ENCODE results near the gene MARCO. TPM values are rescaled to one million over a fixed set of nuclear protein-coding genes. Genes with fewer than 3 reads are reported as not detected.

MARCO gene
- total and polyA plus RNA-seq, 2 experiments from 2014 or later: not detected

DNA sequence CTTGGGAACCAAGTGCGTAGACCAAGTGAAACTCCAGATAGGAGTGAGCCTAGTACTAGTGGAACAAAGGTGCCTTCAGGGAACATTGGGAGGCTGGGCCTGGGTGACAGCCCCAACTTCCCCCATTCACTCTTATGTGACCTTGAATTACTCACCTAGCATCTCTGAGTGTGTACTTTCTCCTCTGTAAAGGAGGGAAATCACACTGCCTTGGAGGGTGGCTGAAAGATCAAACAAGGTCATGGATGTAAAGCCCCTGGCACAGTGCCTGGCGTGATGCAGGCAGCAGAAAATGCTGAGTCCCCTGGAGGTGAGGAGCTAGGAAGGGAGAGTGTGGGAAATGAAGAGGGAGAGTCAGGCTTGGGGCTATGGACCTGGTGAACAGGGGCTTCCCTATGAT is 45.9 kb downstream of the MARCO start:
- Mint-ChIP-seq H3K9me3 (no peaks in the 10 kb centered on the region), H3K27ac (no peak overlapping the region), H3K4me3 (no peak overlapping the region), H3K27me3 (ENCODE audit: insufficient read depth, low read depth, poor library complexity) (peaks cover 5% of the 10 kb centered on the region), H3K36me3 (ENCODE audit: low read depth) (no peaks in the 10 kb centered on the region), H3K4me1 (no peaks in the 10 kb centered on the region)
- no peak for ATAC-seq
- no peak overlapping the region for H3K4me2 ChIP-seq
- no peaks in the 10 kb centered on the region for H3K4me1 ChIP-seq (ENCODE audit: insufficient read depth)
- no peaks in the 10 kb centered on the region for H4K20me1 ChIP-seq (replicated peaks; ENCODE audit: insufficient read depth)
- H3K9me2 ChIP-seq (ENCODE audit: insufficient read depth): no peaks in the 10 kb centered on the region
- TF ChIP-seq CREB1 (CRISPR knock-in tag; IDR thresholded peaks at IDR 0.05; ENCODE audit: low read depth) (no peak), NANOG (IDR thresholded peaks at IDR 0.05; ENCODE audit: borderline replicate concordance) (no peak), STAT1 (IDR thresholded peaks at IDR 0.05; ENCODE audit: unreplicated experiment) (no peak), POLR2AphosphoS5 (IDR thresholded peaks at IDR 0.05; ENCODE audit: low read depth) (no peak), JUNB (IDR thresholded peaks at IDR 0.05; ENCODE audit: unreplicated experiment) (no peak), EZH2 (IDR thresholded peaks at IDR 0.05; ENCODE audit: low read depth, unreplicated experiment) (no peak), EZH2phosphoT487 (IDR thresholded peaks at IDR 0.05; ENCODE audit: unreplicated experiment) (no peak), ZNF331 (CRISPR knock-in tag; IDR thresholded peaks at IDR 0.05; ENCODE audit: low read depth) (no peak)
- TF ChIP-seq, protein P1, sequence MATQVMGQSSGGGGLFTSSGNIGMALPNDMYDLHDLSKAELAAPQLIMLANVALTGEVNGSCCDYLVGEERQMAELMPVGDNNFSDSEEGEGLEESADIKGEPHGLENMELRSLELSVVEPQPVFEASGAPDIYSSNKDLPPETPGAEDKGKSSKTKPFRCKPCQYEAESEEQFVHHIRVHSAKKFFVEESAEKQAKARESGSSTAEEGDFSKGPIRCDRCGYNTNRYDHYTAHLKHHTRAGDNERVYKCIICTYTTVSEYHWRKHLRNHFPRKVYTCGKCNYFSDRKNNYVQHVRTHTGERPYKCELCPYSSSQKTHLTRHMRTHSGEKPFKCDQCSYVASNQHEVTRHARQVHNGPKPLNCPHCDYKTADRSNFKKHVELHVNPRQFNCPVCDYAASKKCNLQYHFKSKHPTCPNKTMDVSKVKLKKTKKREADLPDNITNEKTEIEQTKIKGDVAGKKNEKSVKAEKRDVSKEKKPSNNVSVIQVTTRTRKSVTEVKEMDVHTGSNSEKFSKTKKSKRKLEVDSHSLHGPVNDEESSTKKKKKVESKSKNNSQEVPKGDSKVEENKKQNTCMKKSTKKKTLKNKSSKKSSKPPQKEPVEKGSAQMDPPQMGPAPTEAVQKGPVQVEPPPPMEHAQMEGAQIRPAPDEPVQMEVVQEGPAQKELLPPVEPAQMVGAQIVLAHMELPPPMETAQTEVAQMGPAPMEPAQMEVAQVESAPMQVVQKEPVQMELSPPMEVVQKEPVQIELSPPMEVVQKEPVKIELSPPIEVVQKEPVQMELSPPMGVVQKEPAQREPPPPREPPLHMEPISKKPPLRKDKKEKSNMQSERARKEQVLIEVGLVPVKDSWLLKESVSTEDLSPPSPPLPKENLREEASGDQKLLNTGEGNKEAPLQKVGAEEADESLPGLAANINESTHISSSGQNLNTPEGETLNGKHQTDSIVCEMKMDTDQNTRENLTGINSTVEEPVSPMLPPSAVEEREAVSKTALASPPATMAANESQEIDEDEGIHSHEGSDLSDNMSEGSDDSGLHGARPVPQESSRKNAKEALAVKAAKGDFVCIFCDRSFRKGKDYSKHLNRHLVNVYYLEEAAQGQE (IDR thresholded peaks at IDR 0.05; ENCODE audit: unreplicated experiment): no peak
- TF ChIP-seq, protein P2, sequence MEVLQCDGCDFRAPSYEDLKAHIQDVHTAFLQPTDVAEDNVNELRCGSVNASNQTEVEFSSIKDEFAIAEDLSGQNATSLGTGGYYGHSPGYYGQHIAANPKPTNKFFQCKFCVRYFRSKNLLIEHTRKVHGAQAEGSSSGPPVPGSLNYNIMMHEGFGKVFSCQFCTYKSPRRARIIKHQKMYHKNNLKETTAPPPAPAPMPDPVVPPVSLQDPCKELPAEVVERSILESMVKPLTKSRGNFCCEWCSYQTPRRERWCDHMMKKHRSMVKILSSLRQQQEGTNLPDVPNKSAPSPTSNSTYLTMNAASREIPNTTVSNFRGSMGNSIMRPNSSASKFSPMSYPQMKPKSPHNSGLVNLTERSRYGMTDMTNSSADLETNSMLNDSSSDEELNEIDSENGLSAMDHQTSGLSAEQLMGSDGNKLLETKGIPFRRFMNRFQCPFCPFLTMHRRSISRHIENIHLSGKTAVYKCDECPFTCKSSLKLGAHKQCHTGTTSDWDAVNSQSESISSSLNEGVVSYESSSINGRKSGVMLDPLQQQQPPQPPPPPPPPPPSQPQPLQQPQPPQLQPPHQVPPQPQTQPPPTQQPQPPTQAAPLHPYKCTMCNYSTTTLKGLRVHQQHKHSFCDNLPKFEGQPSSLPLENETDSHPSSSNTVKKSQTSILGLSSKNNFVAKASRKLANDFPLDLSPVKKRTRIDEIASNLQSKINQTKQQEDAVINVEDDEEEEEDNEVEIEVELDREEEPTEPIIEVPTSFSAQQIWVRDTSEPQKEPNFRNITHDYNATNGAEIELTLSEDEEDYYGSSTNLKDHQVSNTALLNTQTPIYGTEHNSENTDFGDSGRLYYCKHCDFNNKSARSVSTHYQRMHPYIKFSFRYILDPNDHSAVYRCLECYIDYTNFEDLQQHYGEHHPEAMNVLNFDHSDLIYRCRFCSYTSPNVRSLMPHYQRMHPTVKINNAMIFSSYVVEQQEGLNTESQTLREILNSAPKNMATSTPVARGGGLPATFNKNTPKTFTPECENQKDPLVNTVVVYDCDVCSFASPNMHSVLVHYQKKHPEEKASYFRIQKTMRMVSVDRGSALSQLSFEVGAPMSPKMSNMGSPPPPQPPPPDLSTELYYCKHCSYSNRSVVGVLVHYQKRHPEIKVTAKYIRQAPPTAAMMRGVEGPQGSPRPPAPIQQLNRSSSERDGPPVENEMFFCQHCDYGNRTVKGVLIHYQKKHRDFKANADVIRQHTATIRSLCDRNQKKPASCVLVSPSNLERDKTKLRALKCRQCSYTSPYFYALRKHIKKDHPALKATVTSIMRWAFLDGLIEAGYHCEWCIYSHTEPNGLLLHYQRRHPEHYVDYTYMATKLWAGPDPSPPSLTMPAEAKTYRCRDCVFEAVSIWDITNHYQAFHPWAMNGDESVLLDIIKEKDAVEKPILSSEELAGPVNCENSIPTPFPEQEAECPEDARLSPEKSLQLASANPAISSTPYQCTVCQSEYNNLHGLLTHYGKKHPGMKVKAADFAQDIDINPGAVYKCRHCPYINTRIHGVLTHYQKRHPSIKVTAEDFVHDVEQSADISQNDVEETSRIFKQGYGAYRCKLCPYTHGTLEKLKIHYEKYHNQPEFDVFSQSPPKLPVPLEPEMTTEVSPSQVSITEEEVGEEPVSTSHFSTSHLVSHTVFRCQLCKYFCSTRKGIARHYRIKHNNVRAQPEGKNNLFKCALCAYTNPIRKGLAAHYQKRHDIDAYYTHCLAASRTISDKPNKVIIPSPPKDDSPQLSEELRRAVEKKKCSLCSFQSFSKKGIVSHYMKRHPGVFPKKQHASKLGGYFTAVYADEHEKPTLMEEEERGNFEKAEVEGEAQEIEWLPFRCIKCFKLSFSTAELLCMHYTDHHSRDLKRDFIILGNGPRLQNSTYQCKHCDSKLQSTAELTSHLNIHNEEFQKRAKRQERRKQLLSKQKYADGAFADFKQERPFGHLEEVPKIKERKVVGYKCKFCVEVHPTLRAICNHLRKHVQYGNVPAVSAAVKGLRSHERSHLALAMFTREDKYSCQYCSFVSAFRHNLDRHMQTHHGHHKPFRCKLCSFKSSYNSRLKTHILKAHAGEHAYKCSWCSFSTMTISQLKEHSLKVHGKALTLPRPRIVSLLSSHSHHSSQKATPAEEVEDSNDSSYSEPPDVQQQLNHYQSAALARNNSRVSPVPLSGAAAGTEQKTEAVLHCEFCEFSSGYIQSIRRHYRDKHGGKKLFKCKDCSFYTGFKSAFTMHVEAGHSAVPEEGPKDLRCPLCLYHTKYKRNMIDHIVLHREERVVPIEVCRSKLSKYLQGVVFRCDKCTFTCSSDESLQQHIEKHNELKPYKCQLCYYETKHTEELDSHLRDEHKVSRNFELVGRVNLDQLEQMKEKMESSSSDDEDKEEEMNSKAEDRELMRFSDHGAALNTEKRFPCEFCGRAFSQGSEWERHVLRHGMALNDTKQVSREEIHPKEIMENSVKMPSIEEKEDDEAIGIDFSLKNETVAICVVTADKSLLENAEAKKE (CRISPR knock-in tag; IDR thresholded peaks at IDR 0.05): no peak
- TF ChIP-seq, protein P3, sequence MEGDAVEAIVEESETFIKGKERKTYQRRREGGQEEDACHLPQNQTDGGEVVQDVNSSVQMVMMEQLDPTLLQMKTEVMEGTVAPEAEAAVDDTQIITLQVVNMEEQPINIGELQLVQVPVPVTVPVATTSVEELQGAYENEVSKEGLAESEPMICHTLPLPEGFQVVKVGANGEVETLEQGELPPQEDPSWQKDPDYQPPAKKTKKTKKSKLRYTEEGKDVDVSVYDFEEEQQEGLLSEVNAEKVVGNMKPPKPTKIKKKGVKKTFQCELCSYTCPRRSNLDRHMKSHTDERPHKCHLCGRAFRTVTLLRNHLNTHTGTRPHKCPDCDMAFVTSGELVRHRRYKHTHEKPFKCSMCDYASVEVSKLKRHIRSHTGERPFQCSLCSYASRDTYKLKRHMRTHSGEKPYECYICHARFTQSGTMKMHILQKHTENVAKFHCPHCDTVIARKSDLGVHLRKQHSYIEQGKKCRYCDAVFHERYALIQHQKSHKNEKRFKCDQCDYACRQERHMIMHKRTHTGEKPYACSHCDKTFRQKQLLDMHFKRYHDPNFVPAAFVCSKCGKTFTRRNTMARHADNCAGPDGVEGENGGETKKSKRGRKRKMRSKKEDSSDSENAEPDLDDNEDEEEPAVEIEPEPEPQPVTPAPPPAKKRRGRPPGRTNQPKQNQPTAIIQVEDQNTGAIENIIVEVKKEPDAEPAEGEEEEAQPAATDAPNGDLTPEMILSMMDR (conservative IDR thresholded peaks at IDR 0.05; ENCODE audit: low read depth in 2 of 2): no peak
- TF ChIP-seq, protein P4, sequence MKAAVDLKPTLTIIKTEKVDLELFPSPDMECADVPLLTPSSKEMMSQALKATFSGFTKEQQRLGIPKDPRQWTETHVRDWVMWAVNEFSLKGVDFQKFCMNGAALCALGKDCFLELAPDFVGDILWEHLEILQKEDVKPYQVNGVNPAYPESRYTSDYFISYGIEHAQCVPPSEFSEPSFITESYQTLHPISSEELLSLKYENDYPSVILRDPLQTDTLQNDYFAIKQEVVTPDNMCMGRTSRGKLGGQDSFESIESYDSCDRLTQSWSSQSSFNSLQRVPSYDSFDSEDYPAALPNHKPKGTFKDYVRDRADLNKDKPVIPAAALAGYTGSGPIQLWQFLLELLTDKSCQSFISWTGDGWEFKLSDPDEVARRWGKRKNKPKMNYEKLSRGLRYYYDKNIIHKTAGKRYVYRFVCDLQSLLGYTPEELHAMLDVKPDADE (IDR thresholded peaks at IDR 0.05): no peak
- H3K36me3 ChIP-seq (ENCODE audit: insufficient read depth): no peaks in the 10 kb centered on the region
- H3K79me2 ChIP-seq (replicated peaks; ENCODE audit: insufficient read depth): no peaks in the 10 kb centered on the region
- H2AFZ ChIP-seq: 0 out of 2 replicates have a peak overlapping the region, but pooled peaks have one; percentile 5
- no peak overlapping the region for H3K27ac ChIP-seq (ENCODE audit: low read depth)
- no peaks in the 10 kb centered on the region for H3K27me3 ChIP-seq (ENCODE audit: insufficient read depth)
- H3K4me3 ChIP-seq: no peak overlapping the region
- DNase-seq (ENCODE audit: low spot score): no peak
- no peaks in the 10 kb centered on the region for H3F3A ChIP-seq (replicated peaks; ENCODE audit: low read depth)
